ENCODE measurements around the gene GALNT2.

DNA sequence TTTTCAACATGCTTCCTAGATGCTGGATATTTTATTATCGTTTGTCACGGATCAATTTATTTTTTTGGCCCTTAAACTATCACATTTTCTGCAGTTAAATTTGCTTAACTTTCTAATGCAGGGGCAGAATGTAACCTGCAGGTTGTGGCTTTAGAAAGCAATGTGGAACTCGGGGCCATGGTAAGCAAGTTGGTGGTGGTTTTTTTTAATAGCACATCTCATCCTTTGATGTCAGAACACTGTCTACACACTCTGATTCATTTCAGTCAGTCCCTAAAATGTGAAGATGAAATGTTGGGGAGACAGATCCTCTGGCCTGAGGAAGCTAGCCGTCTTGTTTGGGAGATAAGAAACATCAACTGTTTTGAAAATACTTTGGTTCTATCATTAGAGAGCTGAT lies 89.5 kb downstream of the GALNT2 start:
- TF ChIP-seq YY1 (IDR thresholded peaks at IDR 0.05; ENCODE audit: insufficient read depth, insufficient read length): no peak
- TF ChIP-seq ZNF274 (IDR thresholded peaks at IDR 0.05; ENCODE audit: low read depth, low read length): no peak
